OCI-LY3 (cell line): ENCODE results near the gene SEMA5A.

Source experiments
- EZH2phosphoT487 ChIP-seq: fragments of 200-600 bp; shearing (Covaris generic); IDR thresholded peaks from 2 replicates; pipeline ENCODE4 v1.6.1; 2018; ENCODE audit warnings: antibody characterized with exemption, mixed run types, low read depth
- TF ChIP-seq, protein P1 (sequence below): fragments of 200-600, 300-600 bp; sonication (generic); IDR thresholded peaks from 2 replicates; pipeline ENCODE4 v1.5.1; 2014; ENCODE audit warnings: antibody characterized with exemption, low read length, low read depth

GRCh38 chr5:9140202-9140601, 405.7 kb downstream of the SEMA5A start:
- TF ChIP-seq, protein P1, sequence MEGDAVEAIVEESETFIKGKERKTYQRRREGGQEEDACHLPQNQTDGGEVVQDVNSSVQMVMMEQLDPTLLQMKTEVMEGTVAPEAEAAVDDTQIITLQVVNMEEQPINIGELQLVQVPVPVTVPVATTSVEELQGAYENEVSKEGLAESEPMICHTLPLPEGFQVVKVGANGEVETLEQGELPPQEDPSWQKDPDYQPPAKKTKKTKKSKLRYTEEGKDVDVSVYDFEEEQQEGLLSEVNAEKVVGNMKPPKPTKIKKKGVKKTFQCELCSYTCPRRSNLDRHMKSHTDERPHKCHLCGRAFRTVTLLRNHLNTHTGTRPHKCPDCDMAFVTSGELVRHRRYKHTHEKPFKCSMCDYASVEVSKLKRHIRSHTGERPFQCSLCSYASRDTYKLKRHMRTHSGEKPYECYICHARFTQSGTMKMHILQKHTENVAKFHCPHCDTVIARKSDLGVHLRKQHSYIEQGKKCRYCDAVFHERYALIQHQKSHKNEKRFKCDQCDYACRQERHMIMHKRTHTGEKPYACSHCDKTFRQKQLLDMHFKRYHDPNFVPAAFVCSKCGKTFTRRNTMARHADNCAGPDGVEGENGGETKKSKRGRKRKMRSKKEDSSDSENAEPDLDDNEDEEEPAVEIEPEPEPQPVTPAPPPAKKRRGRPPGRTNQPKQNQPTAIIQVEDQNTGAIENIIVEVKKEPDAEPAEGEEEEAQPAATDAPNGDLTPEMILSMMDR, result no peak
- no peak for TF ChIP-seq EZH2phosphoT487
